BE2C (cell line): ENCODE data around the gene SRP54.
"Not testable (repeated sequence)": the region's sequence is repeated elsewhere in the genome, so short reads cannot be mapped to it uniquely, and the experiment has no call there.

Experiments used
- DNase-seq: peaks from one replicate; pipeline ENCODE4 v3.0.0-alpha.2; 2020
- H3K27me3 ChIP-seq: fragments of 250-450 bp; sonication (Bioruptor Pico); 2 replicates; pipeline ENCODE4 v1.5.1; 2020; ENCODE audit warnings: mild to moderate bottlenecking
- H3K36me3 ChIP-seq: fragments of 250-450 bp; sonication (Bioruptor Pico); 2 replicates; pipeline ENCODE4 v1.5.1; 2020; ENCODE audit warnings: mild to moderate bottlenecking
- H3K4me1 ChIP-seq: fragments of 250-450 bp; sonication (Bioruptor Pico); 2 replicates; pipeline ENCODE4 v1.5.1; 2020
- H3K4me3 ChIP-seq: 2 replicates; pipeline ENCODE4 v1.5.1; 2011; ENCODE audit warnings: low read depth, low read length
- H3K9me3 ChIP-seq: fragments of 250-450 bp; sonication (Bioruptor Pico); 2 replicates; pipeline ENCODE4 v1.5.1; 2020
- TF ChIP-seq, protein P1 (sequence below): IDR thresholded peaks from 2 replicates; pipeline ENCODE4 v1.5.1; 2012; ENCODE audit warnings: mild to moderate bottlenecking, low read depth, low read length

SRP54 gene

DNA sequence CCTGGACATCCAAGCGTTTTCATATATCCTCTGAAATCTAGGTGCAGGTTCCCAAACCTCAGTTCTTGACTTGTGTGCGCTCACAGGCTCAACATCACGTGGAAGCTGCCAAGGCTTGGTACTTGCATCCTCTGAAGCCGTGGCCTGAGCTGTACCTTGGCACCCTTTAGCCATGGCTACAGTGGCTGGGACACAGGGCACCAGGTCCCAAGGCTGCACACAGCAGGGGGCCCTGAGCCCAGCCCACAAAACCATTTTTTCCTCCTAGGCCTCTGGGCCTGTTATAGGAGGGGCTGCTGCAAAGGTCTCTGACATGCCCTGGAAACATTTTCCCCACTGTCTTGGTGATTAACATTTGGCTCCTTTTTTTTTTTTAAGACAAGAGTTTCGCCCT is 51.6 kb downstream of the SRP54 start:
- H3K27me3 ChIP-seq, result no peaks in the 10 kb centered on the region
- H3K4me1 ChIP-seq, result no peaks in the 10 kb centered on the region
- no peak for DNase-seq
- H3K9me3 ChIP-seq, result no peaks in the 10 kb centered on the region
- TF ChIP-seq, protein P1, sequence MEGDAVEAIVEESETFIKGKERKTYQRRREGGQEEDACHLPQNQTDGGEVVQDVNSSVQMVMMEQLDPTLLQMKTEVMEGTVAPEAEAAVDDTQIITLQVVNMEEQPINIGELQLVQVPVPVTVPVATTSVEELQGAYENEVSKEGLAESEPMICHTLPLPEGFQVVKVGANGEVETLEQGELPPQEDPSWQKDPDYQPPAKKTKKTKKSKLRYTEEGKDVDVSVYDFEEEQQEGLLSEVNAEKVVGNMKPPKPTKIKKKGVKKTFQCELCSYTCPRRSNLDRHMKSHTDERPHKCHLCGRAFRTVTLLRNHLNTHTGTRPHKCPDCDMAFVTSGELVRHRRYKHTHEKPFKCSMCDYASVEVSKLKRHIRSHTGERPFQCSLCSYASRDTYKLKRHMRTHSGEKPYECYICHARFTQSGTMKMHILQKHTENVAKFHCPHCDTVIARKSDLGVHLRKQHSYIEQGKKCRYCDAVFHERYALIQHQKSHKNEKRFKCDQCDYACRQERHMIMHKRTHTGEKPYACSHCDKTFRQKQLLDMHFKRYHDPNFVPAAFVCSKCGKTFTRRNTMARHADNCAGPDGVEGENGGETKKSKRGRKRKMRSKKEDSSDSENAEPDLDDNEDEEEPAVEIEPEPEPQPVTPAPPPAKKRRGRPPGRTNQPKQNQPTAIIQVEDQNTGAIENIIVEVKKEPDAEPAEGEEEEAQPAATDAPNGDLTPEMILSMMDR, result no peak
- peaks cover 18% of the 10 kb centered on the region for H3K36me3 ChIP-seq
- H3K4me3 ChIP-seq, result no peak overlapping the region

DNA sequence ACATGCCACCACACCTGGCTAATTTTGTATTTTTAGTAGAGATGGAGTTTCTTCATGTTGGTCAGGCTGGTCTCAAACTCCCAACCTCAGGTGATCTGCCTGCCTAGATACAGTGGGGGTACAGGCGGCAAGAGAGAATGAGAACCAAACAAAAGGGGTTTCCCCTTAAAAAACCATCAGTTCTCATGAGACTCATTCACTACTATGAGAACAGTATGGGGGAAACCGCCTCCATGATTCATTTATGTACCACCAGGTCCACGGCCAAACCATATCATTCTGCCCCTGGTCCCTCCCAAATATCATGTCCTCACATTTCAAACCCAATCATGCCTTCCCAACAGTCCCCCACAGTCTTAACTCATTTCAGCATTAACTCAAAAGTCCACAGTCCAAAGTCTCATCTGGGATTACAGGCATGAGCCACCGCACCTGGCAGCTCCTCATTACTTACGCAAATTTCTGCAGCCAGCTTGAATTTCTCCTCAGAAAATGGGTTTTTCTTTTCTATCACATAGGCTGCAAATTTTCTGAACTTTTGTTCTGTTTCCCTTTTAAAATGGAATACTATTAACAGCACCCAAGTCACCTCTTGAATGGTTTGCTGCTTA is 52.3 kb downstream of the SRP54 start:
- not testable (repeated sequence) for H3K4me1 ChIP-seq, DNase-seq, H3K4me3 ChIP-seq, H3K9me3 ChIP-seq, H3K27me3 ChIP-seq
- H3K36me3 ChIP-seq, result peaks cover 12% of the 10 kb centered on the region

DNA sequence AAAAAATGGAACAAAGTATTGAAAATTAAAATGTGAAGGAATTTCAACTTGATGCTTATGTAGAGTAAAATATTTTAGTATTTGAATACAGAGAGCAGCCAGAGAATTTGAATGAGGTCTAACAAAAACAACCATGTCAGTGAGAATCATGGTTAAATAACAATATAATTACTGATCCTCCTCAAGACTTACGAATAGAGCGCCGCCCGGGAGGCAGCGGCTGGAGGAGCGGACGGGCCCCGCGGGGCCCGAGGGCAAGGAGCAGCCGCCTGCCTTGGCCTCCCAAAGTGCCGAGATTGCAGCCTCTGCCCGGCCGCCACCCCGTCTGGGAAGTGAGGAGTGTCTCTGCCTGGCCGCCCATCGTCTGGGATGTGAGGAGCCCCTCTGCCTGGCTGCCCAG is 55.5 kb downstream of the SRP54 start:
- H3K9me3 ChIP-seq, DNase-seq, H3K4me3 ChIP-seq, H3K27me3 ChIP-seq, H3K4me1 ChIP-seq, H3K36me3 ChIP-seq: not testable (repeated sequence)

DNA sequence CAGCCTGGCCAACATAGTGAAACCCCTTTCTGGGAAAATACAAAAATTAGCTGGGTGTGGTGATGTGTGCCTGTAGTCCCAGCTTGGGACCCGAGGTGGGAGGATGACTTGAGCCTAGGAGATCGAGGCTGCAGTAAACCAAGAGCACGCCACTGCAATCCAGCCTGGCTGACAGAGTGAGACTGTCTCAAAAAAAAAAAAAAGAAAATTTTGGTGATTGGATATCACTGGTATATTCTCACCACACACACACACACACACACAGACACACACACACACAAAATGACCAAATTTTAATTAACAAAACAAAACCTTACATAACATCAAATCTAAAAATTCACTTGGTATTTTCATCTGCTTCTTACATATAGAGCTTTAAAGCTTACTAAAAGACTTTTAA is 59.8 kb downstream of the SRP54 start:
- TF ChIP-seq, protein P1, result no peak
- DNase-seq, result no peak

DNA sequence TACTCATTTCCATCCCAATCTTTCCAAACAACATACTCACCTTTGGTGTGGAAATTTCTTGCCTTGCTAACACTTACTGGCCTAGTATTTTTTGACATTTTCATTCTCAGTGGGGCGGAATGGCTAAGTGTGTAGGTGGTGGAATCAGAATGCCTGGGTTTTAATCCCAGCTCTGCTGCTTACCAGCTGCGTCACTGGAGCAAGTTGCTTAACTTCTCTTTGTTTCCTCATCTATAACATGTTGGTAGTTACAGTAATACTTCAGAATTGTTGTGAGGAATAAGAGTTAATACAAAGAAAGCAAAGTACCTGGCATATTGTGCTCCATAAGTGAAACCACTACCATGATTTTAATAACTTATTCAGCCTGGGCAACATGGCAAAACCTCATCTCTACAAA is 60.3 kb downstream of the SRP54 start:
- DNase-seq, result no peak
- Histone ChIP-seq H3K27me3 (no peaks in the 10 kb centered on the region), H3K4me3 (no peak overlapping the region), H3K36me3 (no peaks in the 10 kb centered on the region), H3K9me3 (no peaks in the 10 kb centered on the region), H3K4me1 (no peaks in the 10 kb centered on the region)
- TF ChIP-seq, protein P1, result no peak

More for the DNA sequence above, 59.8 kb downstream of the SRP54 start:
- no peak overlapping the region for H3K4me3 ChIP-seq
- no peaks in the 10 kb centered on the region for H3K27me3 ChIP-seq
- H3K36me3 ChIP-seq, result no peaks in the 10 kb centered on the region
- H3K4me1 ChIP-seq, result no peaks in the 10 kb centered on the region
- H3K9me3 ChIP-seq, result no peaks in the 10 kb centered on the region

DNA sequence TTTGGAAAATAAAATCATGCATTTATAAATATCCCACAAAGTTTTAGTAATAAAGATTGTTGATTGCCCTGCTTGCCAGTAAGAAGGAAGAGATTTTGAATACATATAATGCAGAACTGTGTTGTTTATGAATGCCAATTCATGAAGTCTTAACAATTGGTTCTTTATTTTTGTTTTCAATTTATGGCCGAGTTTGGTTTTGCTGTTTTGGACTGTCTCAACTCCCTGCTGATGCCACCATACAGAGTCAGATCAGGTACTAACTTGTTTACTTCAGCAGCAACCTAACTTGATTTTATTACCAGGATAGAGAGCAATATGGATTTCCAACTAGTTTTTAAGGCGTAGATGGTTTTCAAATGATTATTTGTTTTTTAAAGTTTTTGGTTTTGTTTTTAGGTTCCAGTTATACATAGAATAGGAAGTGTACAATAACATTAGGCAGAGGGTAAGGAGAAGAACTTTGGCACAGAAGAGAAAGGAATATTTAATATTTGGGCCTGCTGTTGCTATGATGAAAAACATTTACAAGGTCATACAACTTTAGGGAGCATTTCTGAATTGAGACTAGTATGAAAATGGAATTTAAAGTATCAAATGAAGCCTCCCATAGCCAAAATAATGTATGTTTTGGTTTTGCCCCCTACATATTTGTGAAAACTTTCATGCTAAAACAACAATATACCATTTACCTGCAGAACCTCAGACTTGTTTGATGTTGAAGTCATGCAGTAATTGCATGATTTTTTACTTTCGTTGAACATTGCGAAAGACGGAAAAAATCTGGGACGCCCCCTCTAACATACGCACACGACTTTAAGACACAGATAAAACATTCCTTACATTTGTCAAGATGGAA is 62.4 kb downstream of the SRP54 start:
- no peaks in the 10 kb centered on the region for H3K27me3 ChIP-seq
- TF ChIP-seq, protein P1, result no peak
- peak overlapping the region; percentile 68 for H3K4me3 ChIP-seq
- DNase-seq, result no peak
- H3K9me3 ChIP-seq, result no peaks in the 10 kb centered on the region
- H3K4me1 ChIP-seq, result no peaks in the 10 kb centered on the region
- no peaks in the 10 kb centered on the region for H3K36me3 ChIP-seq

DNA sequence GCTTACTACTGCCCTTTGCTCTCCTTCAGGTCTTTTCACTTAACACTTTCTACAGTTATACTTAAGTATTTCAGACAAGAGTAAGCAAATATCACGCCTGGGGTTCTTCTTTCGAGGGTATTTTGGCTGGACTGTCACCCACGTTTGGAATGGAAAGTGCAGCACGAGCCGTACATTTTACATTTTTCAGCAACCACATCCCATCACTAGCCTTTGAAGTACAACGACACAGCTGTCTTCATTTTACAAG is 62.9 kb downstream of the SRP54 start:
- no peaks in the 10 kb centered on the region for H3K9me3 ChIP-seq
- H3K4me1 ChIP-seq, result no peaks in the 10 kb centered on the region
- TF ChIP-seq, protein P1, result no peak
- no peaks in the 10 kb centered on the region for H3K36me3 ChIP-seq
- no peak for DNase-seq
- H3K4me3 ChIP-seq, result peak overlapping the region; percentile 68
- no peaks in the 10 kb centered on the region for H3K27me3 ChIP-seq
